Measurements from ENCODE around the gene AOC2. TPM values are rescaled to one million over a fixed set of nuclear protein-coding genes. Genes with fewer than 3 reads are reported as not detected.

The AOC2 gene
- polyA plus RNA-seq, 1 of the 3 experiments (the other 2 are of a cell fraction): 0.33 TPM

DNA sequence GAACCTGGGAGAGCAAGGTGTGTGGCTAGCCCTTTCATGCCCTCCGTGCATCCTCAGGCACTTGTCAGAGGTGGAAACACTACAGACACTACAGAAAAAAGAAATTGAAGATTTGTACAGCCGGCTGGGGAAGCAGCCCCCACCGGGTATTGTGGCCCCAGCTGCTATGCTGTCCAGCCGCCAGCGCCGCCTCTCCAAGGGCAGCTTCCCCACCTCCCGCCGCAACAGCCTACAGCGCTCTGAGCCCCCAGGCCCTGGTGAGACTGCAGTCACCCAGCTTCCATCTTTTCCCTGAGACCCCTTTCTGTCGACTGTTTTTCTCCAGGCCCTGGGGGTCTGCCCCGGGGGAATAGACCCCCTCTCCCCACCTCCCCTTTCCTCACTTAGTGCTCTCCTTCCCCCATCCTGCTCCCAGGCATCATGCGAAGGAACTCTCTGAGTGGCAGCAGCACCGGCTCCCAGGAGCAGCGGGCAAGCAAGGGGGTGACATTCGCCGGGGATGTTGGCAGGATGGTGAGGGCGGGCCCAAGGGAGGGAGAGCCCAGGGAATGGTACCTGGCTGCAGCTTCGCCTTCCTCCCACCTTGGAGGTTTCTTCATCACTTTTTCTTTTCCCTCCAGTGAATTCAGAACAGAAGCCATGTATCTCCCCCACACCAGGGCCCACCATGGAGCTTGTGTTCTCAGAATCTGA is 48.2 kb upstream of the AOC2 start:
- DNase-seq: no peak
- CTCF ChIA-PET: interaction anchor here (0.9 to 1.3 kb wide), 3 partner anchors 24 to 219 kb away, joined by 4 to 5 read pairs (median 4); partner anchors contain the start of genes PSMC3IP and RAMP2

More for the DNA sequence above, 48.2 kb upstream of the AOC2 start:
- POLR2A ChIA-PET: no interaction called here
- peaks cover 7 to 15% of the 10 kb centered on the region in 2 experiments; a peak in 1 of 4 replicates for H3K4me1 ChIP-seq (ENCODE audit: control insufficient read depth in 1 of 2, insufficient read depth in 2 of 2, low read depth in 1 of 2, low read length in 1 of 2)
- no peaks in the 10 kb centered on the region for H4K20me1 ChIP-seq (ENCODE audit: insufficient read depth)
- peaks cover 18% of the 10 kb centered on the region; the same call in 1 of the 2 replicates for H3K79me2 ChIP-seq (ENCODE audit: insufficient read depth)
- H2AFZ ChIP-seq (ENCODE audit: low read depth): no peak overlapping the region
- H3K4me3 ChIP-seq (ENCODE audit: low read depth in 2 of 2, low read length in 1 of 2): no peak overlapping the region
- no peak overlapping the region for H3K27ac ChIP-seq (ENCODE audit: low read depth in 2 of 2, low read length in 1 of 2)
- no peak overlapping the region for H3K9ac ChIP-seq
- H3K27me3 ChIP-seq (ENCODE audit: insufficient read depth): no peaks in the 10 kb centered on the region
- TF ChIP-seq ELF1 (IDR thresholded peaks at IDR 0.05): no peak
- TF ChIP-seq, protein P1, sequence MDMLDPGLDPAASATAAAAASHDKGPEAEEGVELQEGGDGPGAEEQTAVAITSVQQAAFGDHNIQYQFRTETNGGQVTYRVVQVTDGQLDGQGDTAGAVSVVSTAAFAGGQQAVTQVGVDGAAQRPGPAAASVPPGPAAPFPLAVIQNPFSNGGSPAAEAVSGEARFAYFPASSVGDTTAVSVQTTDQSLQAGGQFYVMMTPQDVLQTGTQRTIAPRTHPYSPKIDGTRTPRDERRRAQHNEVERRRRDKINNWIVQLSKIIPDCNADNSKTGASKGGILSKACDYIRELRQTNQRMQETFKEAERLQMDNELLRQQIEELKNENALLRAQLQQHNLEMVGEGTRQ (IDR thresholded peaks at IDR 0.05; ENCODE audit: borderline replicate concordance, low read depth, low read length): no peak
- TF ChIP-seq, protein P2, sequence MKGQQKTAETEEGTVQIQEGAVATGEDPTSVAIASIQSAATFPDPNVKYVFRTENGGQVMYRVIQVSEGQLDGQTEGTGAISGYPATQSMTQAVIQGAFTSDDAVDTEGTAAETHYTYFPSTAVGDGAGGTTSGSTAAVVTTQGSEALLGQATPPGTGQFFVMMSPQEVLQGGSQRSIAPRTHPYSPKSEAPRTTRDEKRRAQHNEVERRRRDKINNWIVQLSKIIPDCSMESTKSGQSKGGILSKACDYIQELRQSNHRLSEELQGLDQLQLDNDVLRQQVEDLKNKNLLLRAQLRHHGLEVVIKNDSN (IDR thresholded peaks at IDR 0.05; ENCODE audit: borderline replicate concordance, low read depth): no peak
- TF ChIP-seq, protein P3, sequence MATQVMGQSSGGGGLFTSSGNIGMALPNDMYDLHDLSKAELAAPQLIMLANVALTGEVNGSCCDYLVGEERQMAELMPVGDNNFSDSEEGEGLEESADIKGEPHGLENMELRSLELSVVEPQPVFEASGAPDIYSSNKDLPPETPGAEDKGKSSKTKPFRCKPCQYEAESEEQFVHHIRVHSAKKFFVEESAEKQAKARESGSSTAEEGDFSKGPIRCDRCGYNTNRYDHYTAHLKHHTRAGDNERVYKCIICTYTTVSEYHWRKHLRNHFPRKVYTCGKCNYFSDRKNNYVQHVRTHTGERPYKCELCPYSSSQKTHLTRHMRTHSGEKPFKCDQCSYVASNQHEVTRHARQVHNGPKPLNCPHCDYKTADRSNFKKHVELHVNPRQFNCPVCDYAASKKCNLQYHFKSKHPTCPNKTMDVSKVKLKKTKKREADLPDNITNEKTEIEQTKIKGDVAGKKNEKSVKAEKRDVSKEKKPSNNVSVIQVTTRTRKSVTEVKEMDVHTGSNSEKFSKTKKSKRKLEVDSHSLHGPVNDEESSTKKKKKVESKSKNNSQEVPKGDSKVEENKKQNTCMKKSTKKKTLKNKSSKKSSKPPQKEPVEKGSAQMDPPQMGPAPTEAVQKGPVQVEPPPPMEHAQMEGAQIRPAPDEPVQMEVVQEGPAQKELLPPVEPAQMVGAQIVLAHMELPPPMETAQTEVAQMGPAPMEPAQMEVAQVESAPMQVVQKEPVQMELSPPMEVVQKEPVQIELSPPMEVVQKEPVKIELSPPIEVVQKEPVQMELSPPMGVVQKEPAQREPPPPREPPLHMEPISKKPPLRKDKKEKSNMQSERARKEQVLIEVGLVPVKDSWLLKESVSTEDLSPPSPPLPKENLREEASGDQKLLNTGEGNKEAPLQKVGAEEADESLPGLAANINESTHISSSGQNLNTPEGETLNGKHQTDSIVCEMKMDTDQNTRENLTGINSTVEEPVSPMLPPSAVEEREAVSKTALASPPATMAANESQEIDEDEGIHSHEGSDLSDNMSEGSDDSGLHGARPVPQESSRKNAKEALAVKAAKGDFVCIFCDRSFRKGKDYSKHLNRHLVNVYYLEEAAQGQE (IDR thresholded peaks at IDR 0.05; ENCODE audit: low read depth, low read length): no peak
- TF ChIP-seq MXI1 (IDR thresholded peaks at IDR 0.05; ENCODE audit: low read depth, low read length): no peak
- no peak for TF ChIP-seq GATA2 (CRISPR knock-in tag; IDR thresholded peaks at IDR 0.05)
- TF ChIP-seq RCOR1 (IDR thresholded peaks at IDR 0.05; ENCODE audit: low read length): no peak
- TF ChIP-seq, protein P4, sequence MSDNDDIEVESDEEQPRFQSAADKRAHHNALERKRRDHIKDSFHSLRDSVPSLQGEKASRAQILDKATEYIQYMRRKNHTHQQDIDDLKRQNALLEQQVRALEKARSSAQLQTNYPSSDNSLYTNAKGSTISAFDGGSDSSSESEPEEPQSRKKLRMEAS (IDR thresholded peaks at IDR 0.05; ENCODE audit: low read depth): no peak
- no peak for TF ChIP-seq TAF1 (IDR thresholded peaks at IDR 0.05; ENCODE audit: borderline replicate concordance, low read depth, low read length)
- no peak for TF ChIP-seq SMC3 (IDR thresholded peaks at IDR 0.05; ENCODE audit: low read depth, low read length)
- no peak for TF ChIP-seq TEAD4 (IDR thresholded peaks at IDR 0.05; ENCODE audit: borderline replicate concordance, insufficient read depth)
- TF ChIP-seq, protein P5, sequence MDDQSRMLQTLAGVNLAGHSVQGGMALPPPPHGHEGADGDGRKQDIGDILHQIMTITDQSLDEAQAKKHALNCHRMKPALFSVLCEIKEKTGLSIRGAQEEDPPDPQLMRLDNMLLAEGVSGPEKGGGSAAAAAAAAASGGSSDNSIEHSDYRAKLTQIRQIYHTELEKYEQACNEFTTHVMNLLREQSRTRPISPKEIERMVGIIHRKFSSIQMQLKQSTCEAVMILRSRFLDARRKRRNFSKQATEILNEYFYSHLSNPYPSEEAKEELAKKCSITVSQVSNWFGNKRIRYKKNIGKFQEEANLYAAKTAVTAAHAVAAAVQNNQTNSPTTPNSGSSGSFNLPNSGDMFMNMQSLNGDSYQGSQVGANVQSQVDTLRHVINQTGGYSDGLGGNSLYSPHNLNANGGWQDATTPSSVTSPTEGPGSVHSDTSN (IDR thresholded peaks at IDR 0.05): no peak
- H3K9me2 ChIP-seq: no peaks in the 10 kb centered on the region
- 90% methylated on average over 17 of the region's 18 CpGs for WGBS (ENCODE audit: low lambda C conversion rate)
- peaks cover 8% of the 10 kb centered on the region for H3F3A ChIP-seq (replicated peaks; ENCODE audit: insufficient read depth)
- no peak overlapping the region for H3K4me2 ChIP-seq
- H3K9me3 ChIP-seq: no peaks in the 10 kb centered on the region
- no peaks in the 10 kb centered on the region for H3K36me3 ChIP-seq (replicated peaks in 1 of 2; ENCODE audit: control insufficient read depth in 1 of 2, insufficient read depth in 2 of 2, low read length in 1 of 2)
